Measurements from ENCODE around the gene MAPKAPK2.
A peak's percentile ranks its signal among the peaks of the same experiment; 100 is the strongest.

MAPKAPK2 gene

DNA sequence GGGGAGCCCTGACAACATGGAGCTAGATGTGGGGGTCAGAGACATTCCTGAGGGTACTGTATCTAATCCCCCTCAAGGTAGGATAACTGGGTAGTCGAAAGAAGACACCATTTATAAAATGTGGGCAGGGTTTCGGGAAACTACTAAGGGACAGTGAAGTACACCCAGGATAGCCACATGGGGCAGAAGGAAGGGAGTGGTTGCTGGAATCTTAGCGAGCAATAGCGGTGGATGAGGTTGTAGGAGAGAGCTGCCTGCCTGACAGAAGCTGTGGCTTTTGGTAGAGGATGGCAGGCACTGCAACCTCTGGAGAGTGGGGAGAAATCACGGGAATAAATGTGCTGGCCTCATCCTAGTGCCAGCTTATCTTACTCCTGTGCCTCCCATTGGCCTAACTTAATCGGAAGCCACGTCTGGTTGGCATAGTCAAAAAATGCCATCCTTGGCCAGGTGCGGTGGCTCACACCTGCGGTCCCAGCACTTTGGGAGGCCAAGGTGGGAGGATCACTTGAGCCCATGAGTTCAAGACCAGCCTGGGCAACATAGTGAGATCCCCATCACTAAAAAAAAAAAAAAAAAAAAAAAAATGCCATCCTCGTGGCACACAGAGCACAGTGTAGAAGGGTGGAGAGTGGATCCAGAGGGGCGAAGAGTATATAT, 23.4 kb upstream of the MAPKAPK2 start:
- no peak for DNase-seq

DNA sequence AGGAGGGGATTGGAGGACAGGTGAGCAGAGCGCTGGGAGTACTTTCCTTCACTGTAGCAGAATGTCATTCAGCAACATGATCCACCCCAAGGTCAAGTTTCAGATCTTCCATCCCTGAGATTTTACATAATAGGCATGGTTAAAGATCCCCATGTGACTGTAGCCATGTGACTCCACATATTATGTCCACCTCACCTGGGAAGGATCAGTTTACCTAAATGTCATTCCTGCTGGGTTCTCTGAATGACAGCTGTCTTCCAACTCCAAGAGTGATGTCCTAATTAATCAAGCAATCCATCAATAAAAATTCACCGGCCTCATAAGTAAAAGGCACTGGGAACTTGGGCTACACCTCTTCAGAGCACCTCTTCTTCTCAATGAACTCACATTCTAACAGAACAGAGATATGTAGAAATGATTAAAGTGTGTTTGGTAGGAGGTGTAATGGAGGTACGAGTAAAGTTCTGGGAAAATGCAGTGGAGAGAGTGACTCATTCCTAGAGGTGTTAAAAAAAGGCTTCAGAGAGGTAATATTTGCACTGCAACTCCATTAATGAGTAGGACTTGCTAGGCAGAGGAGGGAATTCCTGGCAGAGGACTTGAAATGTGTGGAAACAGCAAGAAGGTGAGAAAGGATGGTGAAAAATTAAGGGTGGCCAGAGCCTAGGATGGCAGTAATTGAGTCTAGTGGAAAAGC, 22.2 kb upstream of the MAPKAPK2 start:
- no peak for DNase-seq

DNA sequence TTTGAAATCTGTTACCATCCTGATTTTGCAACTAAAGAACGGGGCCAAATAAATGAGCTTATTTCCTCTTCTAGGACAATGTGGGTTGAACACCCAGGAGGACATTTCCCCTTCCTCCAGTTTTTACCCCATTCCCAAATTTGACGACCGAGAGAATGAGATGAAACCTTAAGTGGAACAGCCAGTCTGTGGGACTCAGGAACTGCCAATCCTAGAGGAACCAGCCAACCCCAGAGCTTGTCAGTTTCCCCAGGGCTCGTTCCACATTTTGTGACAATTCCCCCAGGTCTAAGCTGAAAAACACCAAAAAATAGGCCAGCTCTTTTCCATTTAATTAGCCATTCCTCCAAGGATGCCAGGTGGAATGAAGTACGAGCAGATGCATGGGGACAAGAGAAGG, 21.3 kb upstream of the MAPKAPK2 start:
- no peak for DNase-seq

DNA sequence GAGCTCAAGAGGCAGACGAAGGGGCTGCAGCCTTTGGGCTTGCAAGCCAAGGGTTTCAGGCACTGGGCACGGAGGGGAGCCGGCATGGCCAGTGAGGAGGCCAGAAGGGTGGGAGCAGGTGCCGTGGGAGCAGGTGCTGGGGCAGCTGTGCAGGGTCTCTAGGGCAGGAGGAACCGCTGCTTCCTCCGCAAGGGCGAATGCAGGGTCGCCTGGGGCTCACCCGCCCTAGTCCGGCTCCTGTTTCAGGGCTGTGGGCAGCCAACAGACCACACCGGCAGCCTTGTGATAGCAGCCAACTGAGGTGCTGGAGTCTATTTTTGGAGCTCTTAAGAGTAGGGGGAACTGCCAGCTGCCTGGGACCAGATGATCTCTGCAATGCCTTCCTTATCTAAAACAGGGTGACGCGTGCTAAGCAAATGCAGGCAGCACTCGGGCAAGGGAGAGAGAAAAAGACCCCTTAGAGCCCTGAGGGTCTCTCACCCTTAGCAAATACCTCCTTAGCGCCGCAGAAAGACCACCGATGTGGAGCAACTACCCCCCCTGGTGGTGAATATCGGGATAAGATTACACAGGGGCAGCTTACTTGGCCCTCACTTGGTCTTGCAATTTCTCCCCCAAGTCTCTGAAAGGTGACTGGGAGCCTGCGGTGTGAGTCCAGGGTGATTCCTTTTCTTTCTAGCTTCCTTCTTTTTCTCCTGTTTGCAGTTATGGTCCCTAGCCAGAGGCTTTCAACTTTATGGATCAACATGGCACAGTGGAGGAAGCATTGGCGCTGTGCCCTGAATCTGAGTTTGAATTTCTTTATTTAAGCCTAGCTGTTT, 20.7 kb upstream of the MAPKAPK2 start:
- DNase-seq: peak; percentile 58 to 62

DNA sequence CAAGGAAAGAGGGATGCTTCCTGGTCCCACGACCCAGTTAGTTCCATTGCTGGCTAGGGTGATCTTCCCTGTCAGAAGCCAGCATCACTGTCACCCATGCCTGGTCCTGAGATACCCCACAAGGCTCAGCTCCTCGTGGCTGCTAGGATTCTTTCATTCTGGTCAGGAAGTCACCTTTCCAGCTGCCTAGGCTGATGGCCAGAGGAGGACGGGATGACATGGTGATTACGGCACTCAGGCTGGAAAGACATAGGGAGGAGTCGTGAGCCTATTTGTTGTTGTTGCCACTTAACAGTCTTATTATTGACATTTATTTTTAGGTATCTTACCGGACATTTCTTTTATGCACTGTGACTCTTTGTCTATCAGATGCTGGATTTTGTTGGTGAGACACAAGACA, 20.0 kb upstream of the MAPKAPK2 start:
- no peak for DNase-seq

DNA sequence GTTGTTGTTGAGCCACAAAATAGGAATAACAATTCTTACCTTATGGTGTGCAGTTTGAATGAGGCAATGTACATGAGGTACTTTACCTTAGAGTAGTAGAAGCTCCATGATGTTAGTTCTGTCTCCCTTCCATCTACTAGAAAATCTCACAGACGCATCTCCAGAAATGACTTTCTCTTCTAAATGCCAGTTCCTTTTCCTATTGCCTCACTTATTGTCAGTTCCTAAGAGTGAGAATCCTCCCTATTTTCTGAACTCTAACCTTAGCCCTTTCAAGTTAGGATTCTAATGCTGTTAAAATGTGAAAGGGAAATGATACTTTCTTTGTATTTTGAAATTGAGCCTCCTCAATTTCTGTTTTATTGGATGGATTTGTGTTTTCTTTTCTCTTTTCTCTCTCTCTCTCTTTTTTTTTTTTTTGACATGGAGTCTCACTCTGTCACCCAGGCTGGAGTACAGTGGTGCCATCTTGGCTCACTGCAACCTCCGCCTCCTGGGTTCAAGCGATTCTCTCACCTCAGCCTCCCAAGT, 18.6 kb upstream of the MAPKAPK2 start:
- DNase-seq: no peak

DNA sequence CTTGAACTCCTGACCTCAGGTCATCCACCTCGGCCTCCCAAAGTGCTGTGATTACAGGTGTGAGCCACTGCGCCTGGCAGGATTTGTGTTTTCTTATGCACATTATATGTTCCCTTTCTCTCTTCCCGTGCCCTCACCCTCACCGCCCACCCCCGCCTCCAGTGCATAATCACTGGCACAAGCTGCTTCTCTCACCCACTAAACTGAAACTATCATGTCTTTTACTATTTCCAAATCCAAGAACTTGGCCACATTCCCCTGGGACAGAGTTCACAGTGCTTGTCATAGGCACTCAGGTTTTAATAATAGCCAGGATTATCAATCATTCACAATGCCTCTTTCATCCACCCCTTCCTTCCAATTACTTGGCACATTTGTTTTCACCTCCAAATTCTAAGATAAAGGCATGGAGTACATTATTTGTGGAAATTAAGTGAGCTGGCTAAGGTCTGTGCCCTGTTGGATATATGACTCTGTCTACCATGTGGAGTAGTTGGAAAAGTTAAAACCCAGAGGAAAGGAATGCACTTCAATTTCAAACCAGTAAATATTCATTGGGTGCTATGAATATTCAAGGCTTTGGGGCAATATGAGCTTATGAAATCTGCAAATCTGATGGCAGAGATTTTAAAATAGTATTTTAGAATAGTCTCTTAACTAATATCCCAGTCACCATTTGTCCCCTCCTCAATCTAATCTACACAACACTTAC, 17.6 kb upstream of the MAPKAPK2 start:
- no peak for DNase-seq

DNA sequence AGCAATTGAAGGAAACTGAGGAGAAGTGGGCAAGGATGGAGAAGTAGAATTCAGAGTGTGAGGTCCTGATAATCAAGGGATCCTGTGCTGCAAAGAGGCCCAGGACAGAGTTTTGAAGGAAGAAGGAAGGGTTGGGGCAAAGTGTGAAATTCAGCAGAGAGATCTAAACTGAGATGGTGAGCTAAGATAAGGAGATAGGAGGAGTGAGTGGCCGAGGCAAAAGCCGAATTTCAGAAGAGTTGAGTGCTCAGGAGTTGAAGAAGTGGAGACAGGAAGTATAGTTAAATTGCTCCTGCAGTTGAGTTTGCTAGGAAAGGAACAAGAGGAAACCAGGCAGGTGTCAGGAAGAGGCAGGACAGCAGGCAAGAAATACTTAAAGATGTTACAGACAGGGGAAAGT, 16.4 kb upstream of the MAPKAPK2 start:
- no peak for DNase-seq

DNA sequence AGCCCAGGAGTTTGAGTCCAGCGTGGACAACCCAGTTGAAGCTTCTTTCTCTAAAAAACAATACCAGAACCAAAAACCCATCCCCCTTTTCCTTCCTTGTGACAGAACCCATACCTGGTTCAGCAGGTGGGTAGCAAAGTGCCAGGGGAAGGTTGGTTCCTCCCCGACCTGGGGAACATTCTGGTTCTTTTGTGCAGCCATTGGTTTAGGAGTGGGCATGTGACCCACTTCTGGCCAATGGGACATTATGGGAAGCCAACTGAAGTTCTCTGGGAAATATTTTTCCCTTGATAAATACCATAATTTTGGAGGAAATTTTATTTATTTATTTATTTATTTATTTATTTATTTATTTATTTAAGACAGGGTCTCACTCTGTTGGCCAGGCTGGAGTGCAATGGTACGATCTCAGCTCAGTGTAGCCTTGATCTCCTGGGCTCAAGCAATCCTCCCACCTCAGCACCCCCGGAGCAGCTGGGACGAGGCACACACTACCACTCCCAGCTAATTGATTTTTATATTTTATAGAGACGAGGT, 15.8 kb upstream of the MAPKAPK2 start:
- no peak for DNase-seq

GRCh38 chr1:206672011-206672688, 12.6 kb upstream of the MAPKAPK2 start:
- DNase-seq: no peak

- DNase-seq: no peak
Observed at GRCh38 chr1:206672844-206673758, 11.6 kb upstream of the MAPKAPK2 start.

DNA sequence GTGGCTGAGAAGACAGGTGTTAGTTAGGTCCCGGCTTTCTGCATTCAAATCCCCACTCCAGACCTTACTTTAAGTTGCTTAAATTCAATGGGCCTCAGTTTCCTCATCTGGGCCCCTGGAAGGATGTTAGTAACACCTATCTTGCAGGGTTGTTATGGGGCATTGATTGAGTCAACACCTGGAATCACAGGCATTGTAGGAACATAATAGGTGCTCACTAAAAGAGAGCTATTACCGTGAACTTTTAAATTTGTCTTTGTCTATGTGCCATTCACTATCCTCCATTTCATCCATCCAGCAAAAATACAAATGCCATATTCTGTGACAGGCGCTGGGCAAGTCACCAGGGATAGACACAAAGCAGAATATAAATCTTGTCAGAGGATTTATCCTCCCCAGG, 10.5 kb upstream of the MAPKAPK2 start:
- no peak for DNase-seq

- DNase-seq: no peak
Observed at GRCh38 chr1:206674745-206675175, 9.9 kb upstream of the MAPKAPK2 start.

DNA sequence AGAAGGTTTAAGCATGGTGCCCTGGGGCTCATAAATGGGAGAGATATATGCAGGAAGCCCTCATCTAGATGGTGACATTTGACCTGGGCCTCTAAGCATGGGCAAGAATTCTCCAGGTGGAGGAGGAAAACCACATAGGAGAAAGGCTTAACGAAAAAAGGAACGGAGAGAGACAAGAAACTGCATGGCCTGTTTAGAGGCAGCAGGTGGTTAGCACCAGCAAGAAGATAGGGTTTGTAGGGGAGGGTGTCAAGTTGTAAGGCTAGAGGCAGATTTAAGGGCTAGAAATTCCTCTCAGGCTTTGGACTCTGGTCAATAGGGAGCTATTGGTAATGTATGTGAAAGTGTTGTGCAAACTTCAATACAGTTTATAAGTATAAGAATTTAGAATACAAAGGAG, 8.2 kb upstream of the MAPKAPK2 start:
- DNase-seq: no peak

- DNase-seq: no peak
Observed at GRCh38 chr1:206678490-206678889, 6.2 kb upstream of the MAPKAPK2 start.

GRCh38 chr1:206679738-206680211, 4.9 kb upstream of the MAPKAPK2 start:
- DNase-seq: no peak

DNA sequence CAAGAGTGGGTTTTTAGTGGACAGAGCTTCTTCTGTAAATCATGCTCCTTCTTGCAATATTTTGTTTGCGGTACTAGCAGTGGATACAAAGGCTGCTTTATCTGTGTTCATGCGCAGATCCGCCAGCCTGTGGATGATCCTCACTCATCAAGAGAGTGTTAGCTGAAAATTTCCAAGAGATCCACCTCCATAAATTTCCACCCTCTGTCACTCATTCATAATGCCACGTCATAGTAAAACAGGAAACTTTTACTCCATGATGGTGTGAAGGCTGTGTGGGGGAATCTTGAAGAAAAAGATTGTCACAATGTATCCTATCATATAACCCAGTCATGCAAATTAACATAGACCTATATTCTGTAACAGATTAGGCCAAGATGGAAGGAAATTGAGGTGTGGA, 4.4 kb upstream of the MAPKAPK2 start:
- no peak for DNase-seq

- DNase-seq: no peak
Observed at GRCh38 chr1:206681359-206681758, 3.3 kb upstream of the MAPKAPK2 start.

GRCh38 chr1:206682111-206682510, 2.6 kb upstream of the MAPKAPK2 start:
- no peak for DNase-seq

DNA sequence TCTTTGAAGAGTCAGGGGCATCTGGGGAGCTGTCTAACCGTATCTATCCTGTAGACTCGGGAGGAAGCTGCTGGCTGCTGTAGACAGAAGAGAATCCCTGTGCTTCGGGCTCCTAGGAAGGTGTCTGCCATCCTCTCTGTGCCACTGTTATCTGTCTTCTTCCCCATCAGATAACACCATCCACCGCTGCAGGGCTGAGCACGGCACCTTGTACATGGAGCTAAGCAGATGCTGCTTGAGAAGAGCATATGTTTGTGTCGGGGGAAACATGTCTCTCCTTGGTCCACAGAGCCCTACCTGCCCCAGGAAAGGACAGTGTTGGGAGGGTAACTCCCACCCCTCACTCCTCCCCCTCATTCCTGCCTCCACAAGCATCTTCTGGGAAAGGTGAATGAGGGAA, 1.4 kb upstream of the MAPKAPK2 start:
- no peak for DNase-seq

- no peak for DNase-seq
Observed at GRCh38 chr1:206684003-206684402, 702 bp upstream of the MAPKAPK2 start.
